Left lung (tissue), 10 donors: ENCODE data around the gene EIF3D. TPM values are rescaled to one million over a fixed set of nuclear protein-coding genes. Genes with fewer than 3 reads are reported as not detected.
A peak's percentile ranks its signal among the peaks of the same experiment; 100 is the strongest.

ENCODE experiments used
- ATAC-seq: fragments of 200-7000 bp; cut with Tn5 transposase; one replicate; pipeline ENCODE4 v1.9.1; 2020; ENCODE audit warnings: moderate library complexity
- DNase-seq, 4 donors: peaks; one replicate each; pipeline ENCODE4 v3.0.0-alpha.2; 2013 to 2020
- H3K27ac ChIP-seq, 2 donors: fragments of 200-600 bp; sonication (generic) in 1 of 2; one replicate each; pipeline versions ENCODE4 v1.5.0 to v1.8.0; 2020 to 2021
- H3K27me3 ChIP-seq, 2 donors: fragments of 200-600 bp; sonication (generic) in 1 of 2; one replicate each; pipeline versions ENCODE4 v1.5.0 to v1.8.0; 2020 to 2021
- H3K36me3 ChIP-seq, 2 donors: fragments of 200-600 bp; sonication (generic) in 1 of 2; one replicate each; pipeline versions ENCODE4 v1.5.0 to v1.8.0; 2020 to 2021
- H3K4me1 ChIP-seq, 2 donors: fragments of 200-600 bp; one replicate each; pipeline ENCODE4 v1.8.0; 2021
- H3K4me3 ChIP-seq, 2 donors: fragments of 200-600 bp; sonication (generic) in 1 of 2; one replicate each; pipeline versions ENCODE4 v1.5.0 to v1.8.0; 2020 to 2021; ENCODE audit warnings: mild to moderate bottlenecking in 1 of 2
- H3K9me3 ChIP-seq, 2 donors: fragments of 200-600 bp; sonication (generic) in 1 of 2; one replicate each; pipeline versions ENCODE4 v1.5.0 to v1.8.0; 2020 to 2021
- CTCF ChIP-seq, 2 donors: fragments of 200-600 bp; sonication (generic) in 1 of 2; IDR thresholded peaks; one replicate each; pipeline versions ENCODE4 v1.5.0 to v1.8.0; 2021; ENCODE audit warnings: antibody characterized with exemption in 2 of 2
- intact Hi-C, 2 donors: fragments of 100-400 bp; cut with DNase I; formaldehyde crosslinking; loops; one replicate each; pipeline versions ENCODE4 v1.11.2 to v1.14.2; 2022
- polyA plus RNA-seq, 6 donors: library from polyadenylated mRNA; unstranded; fragments of 120-200 nt; gene quantifications; one replicate each; pipeline ENCODE4 v1.2.1, GENCODE V29; 2013; ENCODE audit not compliant: insufficient read length in 6 of 6
- total RNA-seq, 2 donors: library from RNA; stranded (reverse); fragmentation: NEBNext Ultra II Directional; extraction: Animal tissue kit (Norgen Biotek cat#: 25700); gene quantifications; one replicate each; pipeline ENCODE4 v1.2.1, GENCODE V29; 2021
- donor health status: DM: no; HTN: yes; CAD: no.
- donor health status: DM: no; HTN: no; CAD: no.

Gene EIF3D
- total and polyA plus RNA-seq, 8 donors, result 116 to 294 (median 273) TPM

GRCh38 chr22:36574728-36575127 is 45.8 kb upstream of the EIF3D start:
- intact Hi-C loops, result no loop called here
- no peaks in the 10 kb centered on the region for H3K36me3 ChIP-seq

GRCh38 chr22:36573815-36574363 is 44.9 kb upstream of the EIF3D start:
- H3K27ac ChIP-seq, result no peak overlapping the region
- ATAC-seq (no peak), DNase-seq (no peak)
- no peaks in the 10 kb centered on the region for H3K9me3 ChIP-seq
- H3K4me3 ChIP-seq, result no peak overlapping the region
- no peaks in the 10 kb centered on the region for H3K36me3 ChIP-seq
- no peaks in the 10 kb centered on the region for H3K4me1 ChIP-seq
- H3K27me3 ChIP-seq, result peaks cover 0 to 26% of the 10 kb centered on the region in 2 donors
- TF ChIP-seq CTCF (IDR thresholded peaks at IDR 0.05), result no peak
- intact Hi-C loops, result no loop called here

More at GRCh38 chr22:36574728-36575127, 45.8 kb upstream of the EIF3D start:
- Histone ChIP-seq H3K27me3 (peaks cover 0 to 23% of the 10 kb centered on the region in 2 donors), H3K4me1 (no peaks in the 10 kb centered on the region), H3K4me3 (no peak overlapping the region), H3K27ac (no peak overlapping the region), H3K9me3 (no peaks in the 10 kb centered on the region)
- no peak for TF ChIP-seq CTCF (IDR thresholded peaks at IDR 0.05)
- DNase-seq, result no peak
- no peak for ATAC-seq

GRCh38 chr22:36571991-36572390 is 43.0 kb upstream of the EIF3D start:
- Histone ChIP-seq H3K27me3 (peaks cover 0 to 29% of the 10 kb centered on the region in 2 donors), H3K4me3 (no peak overlapping the region), H3K4me1 (no peaks in the 10 kb centered on the region), H3K27ac (no peak overlapping the region), H3K36me3 (no peaks in the 10 kb centered on the region), H3K9me3 (no peaks in the 10 kb centered on the region)
- intact Hi-C loops, result no loop called here
- DNase-seq (no peak), ATAC-seq (peak; percentile 66)
- no peak for TF ChIP-seq CTCF (IDR thresholded peaks at IDR 0.05)

GRCh38 chr22:36569999-36570398 is 41.0 kb upstream of the EIF3D start:
- Histone ChIP-seq H3K4me3 (no peak overlapping the region), H3K9me3 (no peaks in the 10 kb centered on the region), H3K36me3 (no peaks in the 10 kb centered on the region), H3K27ac (no peak overlapping the region), H3K27me3 (peaks cover under 1 to 49% of the 10 kb centered on the region in 2 donors), H3K4me1 (no peaks in the 10 kb centered on the region)
- DNase-seq, result no peak
- peak; percentile 36 for ATAC-seq
- intact Hi-C loops, result no loop called here
- TF ChIP-seq CTCF (IDR thresholded peaks at IDR 0.05), result no peak

GRCh38 chr22:36568846-36569245 is 39.9 kb upstream of the EIF3D start:
- H3K27ac ChIP-seq, result no peak overlapping the region
- intact Hi-C loops, result no loop called here
- no peak overlapping the region for H3K4me3 ChIP-seq
- DNase-seq, result no peak
- ATAC-seq, result no peak
- H3K9me3 ChIP-seq, result no peaks in the 10 kb centered on the region
- TF ChIP-seq CTCF (IDR thresholded peaks at IDR 0.05), result no peak
- H3K4me1 ChIP-seq, result no peaks in the 10 kb centered on the region
- H3K36me3 ChIP-seq, result no peaks in the 10 kb centered on the region
- H3K27me3 ChIP-seq, result peaks cover 12 to 60% of the 10 kb centered on the region in 2 donors
